NOMO-1 (cell line): Measurements from ENCODE around the gene POLD4.
A peak's percentile ranks its signal among the peaks of the same experiment; 100 is the strongest.
"Not testable (repeated sequence)": the region's sequence is repeated elsewhere in the genome, so short reads cannot be mapped to it uniquely, and the experiment has no call there.

Source experiments
- DNase-seq, 2 experiments: peaks; one replicate each; lab custom pipeline; 2025; ENCODE audit not compliant: unreplicated experiment in 2 of 2; lab: John Stamatoyannopoulos, UW

Gene POLD4

GRCh38 chr11:67320011-67320410 is 33.3 kb downstream of the POLD4 start:
- DNase-seq: no peak

GRCh38 chr11:67318876-67319275 is 34.5 kb downstream of the POLD4 start:
- not testable (repeated sequence) for DNase-seq

- no peak for DNase-seq
Observed at GRCh38 chr11:67317888-67318555, 35.3 kb downstream of the POLD4 start.

- DNase-seq: peak; percentile 93 to 96
Observed at GRCh38 chr11:67317205-67317887, 36.0 kb downstream of the POLD4 start.

- DNase-seq: no peak
Observed at GRCh38 chr11:67316882-67317204, 36.5 kb downstream of the POLD4 start.

GRCh38 chr11:67315325-67315909 is 37.9 kb downstream of the POLD4 start:
- no peak for DNase-seq

GRCh38 chr11:67314218-67314617 is 39.1 kb downstream of the POLD4 start:
- no peak for DNase-seq

- no peak for DNase-seq
Observed at GRCh38 chr11:67313125-67313890, 40.0 kb downstream of the POLD4 start.

- DNase-seq: peak; percentile 45 to 52
Observed at GRCh38 chr11:67312187-67313021, 40.9 kb downstream of the POLD4 start.

GRCh38 chr11:67311556-67312082 is 41.7 kb downstream of the POLD4 start:
- no peak for DNase-seq

GRCh38 chr11:67311051-67311555 is 42.2 kb downstream of the POLD4 start:
- DNase-seq: no peak

- no peak for DNase-seq
Observed at GRCh38 chr11:67310246-67311050, 42.9 kb downstream of the POLD4 start.

GRCh38 chr11:67309661-67310061 is 43.7 kb downstream of the POLD4 start:
- no peak for DNase-seq

- DNase-seq: no peak
Observed at GRCh38 chr11:67309166-67309565, 44.2 kb downstream of the POLD4 start.

GRCh38 chr11:67308031-67308866 is 45.1 kb downstream of the POLD4 start:
- DNase-seq: no peak

GRCh38 chr11:67307545-67308001 is 45.8 kb downstream of the POLD4 start:
- no peak for DNase-seq

GRCh38 chr11:67306769-67307544 is 46.4 kb downstream of the POLD4 start:
- no peak for DNase-seq
